D721Med (cell line): ENCODE results near the gene PMVK.

Experiments
- DNase-seq: peaks from one replicate; pipeline ENCODE4 v3.0.0; 2011; ENCODE audit warnings: low spot score; ENCODE audit not compliant: insufficient read length
- FAIRE-seq: peaks from 2 replicates; lab custom pipeline; 2011; peaks lifted over from hg19 to GRCh38; lab: Jason Lieb, UNC
- TF ChIP-seq, protein P1 (sequence below): IDR thresholded peaks from 2 replicates; pipeline ENCODE4 v1.5.1; 2012; ENCODE audit warnings: mild to moderate bottlenecking, control low read depth; ENCODE audit not compliant: insufficient read depth; ENCODE audit errors: missing control alignments

The PMVK gene

DNA sequence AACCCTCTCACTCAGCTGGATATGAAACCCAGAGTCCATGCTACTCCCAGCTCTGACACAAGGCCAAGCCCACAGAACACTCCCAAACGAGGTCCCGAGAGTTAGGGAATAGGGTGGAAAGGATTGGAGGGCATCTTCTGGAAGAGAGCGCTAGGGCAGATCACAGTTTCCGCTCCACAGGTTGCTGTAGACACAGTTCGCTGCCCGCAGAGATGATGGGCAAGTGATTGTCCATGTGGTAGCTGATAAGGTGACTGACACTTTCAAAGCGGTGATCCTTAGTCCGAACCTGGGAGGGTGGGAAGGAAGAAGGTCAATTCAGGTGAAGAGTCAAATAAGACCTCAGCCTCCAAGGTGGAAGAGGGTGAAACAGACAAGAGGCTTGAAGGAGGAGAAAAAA, 27.1 kb upstream of the PMVK start:
- no peak for DNase-seq
- FAIRE-seq = no peak
- TF ChIP-seq, protein P1, sequence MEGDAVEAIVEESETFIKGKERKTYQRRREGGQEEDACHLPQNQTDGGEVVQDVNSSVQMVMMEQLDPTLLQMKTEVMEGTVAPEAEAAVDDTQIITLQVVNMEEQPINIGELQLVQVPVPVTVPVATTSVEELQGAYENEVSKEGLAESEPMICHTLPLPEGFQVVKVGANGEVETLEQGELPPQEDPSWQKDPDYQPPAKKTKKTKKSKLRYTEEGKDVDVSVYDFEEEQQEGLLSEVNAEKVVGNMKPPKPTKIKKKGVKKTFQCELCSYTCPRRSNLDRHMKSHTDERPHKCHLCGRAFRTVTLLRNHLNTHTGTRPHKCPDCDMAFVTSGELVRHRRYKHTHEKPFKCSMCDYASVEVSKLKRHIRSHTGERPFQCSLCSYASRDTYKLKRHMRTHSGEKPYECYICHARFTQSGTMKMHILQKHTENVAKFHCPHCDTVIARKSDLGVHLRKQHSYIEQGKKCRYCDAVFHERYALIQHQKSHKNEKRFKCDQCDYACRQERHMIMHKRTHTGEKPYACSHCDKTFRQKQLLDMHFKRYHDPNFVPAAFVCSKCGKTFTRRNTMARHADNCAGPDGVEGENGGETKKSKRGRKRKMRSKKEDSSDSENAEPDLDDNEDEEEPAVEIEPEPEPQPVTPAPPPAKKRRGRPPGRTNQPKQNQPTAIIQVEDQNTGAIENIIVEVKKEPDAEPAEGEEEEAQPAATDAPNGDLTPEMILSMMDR = no peak

DNA sequence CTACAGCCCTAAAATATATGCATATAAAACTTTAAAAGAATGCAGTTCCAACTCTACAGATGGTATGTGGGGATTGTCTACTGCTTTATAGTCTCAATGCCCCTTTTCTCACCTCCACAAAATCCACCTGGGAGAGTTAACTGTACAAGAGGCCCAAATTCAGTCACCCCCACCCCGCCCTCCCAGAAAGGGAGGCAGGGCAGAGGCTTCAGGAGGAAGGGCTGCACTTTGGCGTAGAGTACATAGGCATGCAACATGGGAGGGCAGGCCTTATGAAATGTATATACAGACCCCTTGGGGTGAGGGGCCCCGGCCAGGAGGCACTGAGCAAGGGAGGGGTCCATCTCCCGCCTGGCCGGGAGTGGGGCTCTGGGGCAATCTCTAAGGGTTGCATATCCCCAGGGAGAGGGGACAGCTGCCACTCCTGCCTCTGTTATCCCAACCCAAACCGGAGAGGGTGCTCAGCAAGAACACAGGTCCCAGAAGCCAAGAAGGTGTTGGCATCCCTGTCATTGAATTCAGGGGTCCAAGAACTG, 26.3 kb upstream of the PMVK start:
- DNase-seq = no peak
- TF ChIP-seq, protein P1 = no peak
- FAIRE-seq = no peak

DNA sequence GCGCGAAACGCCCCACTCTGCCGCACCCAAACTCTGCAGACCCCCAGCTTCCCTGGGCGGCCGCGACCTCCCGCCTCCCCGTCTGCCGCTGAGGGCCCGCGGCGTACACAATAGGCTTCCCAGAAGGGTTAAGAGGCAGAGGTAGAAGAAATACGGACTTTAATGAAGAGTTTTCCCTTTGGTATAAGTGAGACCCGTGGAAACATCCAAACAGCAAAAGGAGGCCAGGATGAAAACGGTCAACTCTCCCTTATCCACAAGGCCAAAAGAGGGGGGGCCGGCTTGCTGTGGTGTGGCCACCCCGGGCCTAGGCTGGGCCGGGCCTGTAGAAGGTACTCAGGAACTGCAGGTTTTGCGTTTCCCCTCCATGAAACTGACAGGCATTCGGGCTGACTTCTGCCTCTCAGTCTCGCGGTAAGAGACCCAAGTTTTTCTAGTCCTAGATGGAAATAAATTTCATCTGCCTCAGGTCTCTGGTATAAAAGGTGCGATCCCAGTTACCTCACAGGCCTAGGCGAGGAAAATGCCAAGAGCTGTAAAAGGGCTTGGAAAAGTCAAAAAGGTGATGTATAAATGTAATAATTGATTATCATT, 25.7 kb upstream of the PMVK start:
- no peak for DNase-seq

DNA sequence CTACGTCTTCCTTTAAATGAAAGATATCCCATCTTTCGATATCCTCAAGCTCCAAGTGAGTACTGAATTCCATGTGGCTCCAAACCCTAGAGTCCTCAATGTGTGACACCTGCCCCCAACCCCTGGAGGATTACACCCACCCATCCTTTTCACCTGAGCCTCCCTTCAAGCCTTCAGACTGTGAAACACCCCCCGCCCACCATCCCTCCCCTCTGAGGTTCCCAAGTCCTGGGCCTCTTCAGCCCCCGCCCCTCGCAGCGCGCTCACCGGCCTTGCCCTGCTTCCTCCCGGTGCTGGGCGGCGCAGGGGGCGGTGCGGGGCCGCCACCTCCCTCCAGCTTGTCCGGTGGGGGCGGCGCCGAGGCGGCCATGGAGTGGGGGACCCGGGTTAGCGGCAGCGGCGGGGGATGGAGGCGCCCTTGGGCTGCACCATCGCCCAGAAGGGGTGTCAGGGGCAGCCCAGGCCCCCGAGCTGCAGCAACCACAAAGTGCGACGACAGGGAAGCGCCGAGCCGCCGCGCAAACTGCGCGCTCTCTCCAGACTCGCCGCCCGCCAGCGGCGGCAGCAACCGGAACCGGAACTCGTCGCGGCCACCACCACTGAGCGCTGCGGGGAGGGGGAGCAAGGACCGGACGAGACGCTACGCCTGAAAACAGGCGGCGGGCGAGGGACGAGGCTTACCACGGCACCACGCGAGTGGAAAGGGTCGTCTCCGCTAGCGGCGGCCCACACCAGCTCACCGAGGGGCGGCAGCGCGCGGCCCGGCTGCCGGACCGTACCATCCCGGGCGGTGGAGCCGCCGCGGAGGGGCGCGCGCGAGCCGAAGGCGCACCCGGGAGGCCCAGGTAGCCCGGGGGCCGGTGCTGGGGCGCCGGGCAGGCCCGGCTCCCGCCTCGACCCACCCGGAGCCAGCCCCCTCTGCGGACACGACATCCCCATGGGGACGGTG, 25.0 kb upstream of the PMVK start, which contains the start of gene PYGO2:
Gene PYGO2, minus strand, starts transcription at position 576 of the 949 bp plus-strand sequence. Its CDS starts 206 bp downstream, at position 370.
- no peak for FAIRE-seq
- TF ChIP-seq, protein P1 = peak; percentile 56
- peak; percentile 97 for DNase-seq

More for the DNA sequence above, 25.7 kb upstream of the PMVK start:
- TF ChIP-seq, protein P1 = no peak
- no peak for FAIRE-seq

DNA sequence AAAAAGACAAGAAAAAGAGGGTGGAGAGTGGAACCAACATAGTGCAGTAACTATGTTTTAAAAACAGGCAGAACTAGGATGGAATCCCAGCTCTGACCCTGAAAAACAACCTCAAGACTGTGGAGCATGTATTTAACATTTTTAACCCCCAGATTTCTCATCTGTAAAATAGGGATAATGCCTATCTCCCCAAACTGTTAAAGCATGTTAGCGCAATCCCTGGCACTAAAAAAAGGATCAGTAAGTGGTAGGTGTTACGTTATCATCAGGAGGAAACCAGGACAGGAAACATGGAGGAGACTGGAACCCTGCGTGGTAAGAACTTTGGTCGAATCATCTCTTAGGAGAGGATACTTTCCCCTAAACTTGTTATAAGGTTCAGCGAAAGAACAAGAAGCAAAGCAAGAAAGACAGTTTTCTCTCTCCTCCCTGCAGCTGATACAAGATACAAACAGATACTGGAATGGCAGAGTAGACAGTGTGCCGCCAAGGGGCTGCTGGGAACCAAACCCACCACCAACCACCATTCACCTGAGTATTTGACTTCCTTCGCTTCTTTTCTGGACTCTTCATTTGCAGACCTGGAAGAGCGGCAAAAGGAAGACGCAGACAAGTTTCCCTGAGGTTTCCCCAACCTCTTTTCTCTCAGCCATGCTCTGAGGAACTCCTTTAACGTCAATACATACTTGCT, 24.1 kb upstream of the PMVK start:
- TF ChIP-seq, protein P1 = no peak
- FAIRE-seq = no peak
- no peak for DNase-seq

DNA sequence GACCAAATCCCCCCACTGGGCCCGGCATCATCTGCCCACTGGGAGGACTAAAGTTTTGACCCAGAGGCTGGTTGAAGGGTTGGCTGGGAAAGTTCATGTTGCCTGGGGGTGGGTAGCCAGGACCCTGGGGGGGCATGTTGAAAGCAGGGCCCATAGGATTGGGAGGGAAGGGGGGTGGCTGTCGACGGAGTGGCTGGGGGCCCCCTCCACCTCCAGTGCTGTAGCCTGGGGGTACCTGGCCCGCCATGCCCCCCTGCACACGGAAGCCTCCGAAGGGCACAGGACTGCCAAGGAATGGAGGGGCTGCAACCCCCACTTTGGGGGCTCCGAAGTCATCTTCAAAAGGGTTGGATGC, 22.9 kb upstream of the PMVK start:
- DNase-seq (no peak), FAIRE-seq (no peak)
- TF ChIP-seq, protein P1 = no peak
